ENCODE data around the gene RPS10. TPM values are rescaled to one million over a fixed set of nuclear protein-coding genes. Genes with fewer than 3 reads are reported as not detected.

Gene RPS10
- 1,988 to 2,281 TPM (median 2,050 TPM) in 5 replicates for total RNA-seq (2022; extraction: Qiagen RNA extraction; ENCODE audit: low read depth)

DNA sequence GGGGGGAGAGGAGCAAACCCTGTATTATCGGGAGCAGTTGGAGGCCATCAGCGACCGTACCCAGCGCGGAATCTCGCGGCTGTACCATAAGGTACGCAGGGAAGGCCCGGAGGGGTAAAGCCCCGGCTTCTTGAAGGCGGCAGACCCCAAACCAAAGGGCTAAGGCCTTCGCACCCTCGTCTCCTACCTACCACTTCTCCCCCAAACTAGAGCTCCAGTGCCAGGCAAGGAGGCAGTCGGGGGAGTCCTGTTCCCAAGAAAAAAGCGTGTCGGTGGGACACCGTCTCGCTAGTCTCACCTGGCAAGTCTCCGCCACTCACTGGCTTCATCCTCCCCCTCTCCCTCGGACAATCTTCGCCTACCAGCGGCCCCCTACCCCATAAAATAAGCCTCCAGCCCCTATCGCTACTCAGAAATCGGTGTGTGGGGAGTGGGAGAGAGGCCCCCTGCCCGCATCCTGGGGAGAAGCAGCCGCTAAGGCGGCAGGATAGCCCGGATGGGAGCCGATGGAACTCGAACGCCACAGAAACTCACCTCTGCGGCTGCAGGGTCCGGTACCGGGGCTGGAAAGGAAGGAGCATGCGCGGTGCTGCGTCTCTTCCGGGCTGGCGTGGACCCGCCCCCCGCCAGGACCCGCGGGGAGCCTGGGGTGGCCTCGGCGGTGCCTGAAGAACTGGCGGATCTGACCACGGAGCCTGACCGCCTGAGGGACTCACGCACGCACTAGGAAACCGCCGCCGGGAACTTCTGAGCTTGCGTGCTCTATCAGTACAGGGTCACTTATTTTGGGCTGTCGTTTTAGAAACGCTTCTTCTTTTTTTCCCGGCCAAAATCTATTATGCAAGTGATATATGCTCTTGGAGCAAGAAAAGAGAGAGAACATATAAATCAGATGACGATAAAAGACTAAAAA is at the start of gene RPS10:
Gene RPS10, minus strand, starts transcription at position 572 of the 913 bp plus-strand sequence. CDS start 848 bp downstream, outside the sequence.

GRCh38 chr6:34465531-34466241 is 39.8 kb upstream of the RPS10 start, which contains the start of gene PACSIN1:
PACSIN1 (plus strand) TSS chr6:34466076; CDS start chr6:34526306, 60,230 bp downstream.

DNA sequence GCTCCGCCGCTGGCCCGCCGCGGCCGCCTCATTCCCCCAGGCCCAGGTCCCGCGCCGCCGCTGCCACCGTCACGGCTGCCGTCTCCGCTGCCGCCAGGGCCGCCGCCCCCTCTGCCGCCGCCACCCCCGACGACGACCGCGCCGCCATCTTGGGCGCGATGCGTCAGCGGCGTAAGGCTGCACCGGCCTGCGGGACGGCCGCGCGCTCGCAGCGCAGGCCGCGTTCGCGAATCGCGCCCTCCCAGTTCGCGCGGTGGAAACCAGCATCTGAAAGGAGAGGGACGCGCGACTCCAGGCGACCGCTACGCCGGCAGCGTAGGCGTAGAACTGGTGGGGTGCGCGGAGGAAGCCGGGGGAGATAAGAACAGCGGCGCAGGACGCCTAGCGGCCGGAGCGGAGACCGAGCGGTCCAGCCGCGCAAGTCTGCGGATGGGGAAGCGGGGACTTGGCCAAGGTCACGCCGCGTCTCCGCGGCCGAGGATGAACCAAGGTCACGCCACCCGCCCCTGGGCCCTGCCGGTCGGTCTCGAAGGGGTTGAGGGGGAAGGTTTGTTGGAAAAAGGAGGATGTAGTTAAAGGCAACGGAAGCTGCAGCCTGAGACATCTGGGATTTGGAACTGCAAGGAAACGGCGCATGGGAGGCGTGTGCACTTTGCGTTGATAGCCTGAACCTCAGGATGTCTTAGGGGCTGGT is 33.2 kb downstream of the RPS10 start, which contains the start of gene NUDT3:
Gene NUDT3, minus strand, starts transcription at position 173 of the 694 bp plus-strand sequence. CDS start 307 bp downstream, outside the sequence.

Other genes with a start within 250 kb of the RPS10 start
- gene HMGA1, start 189.2 kb downstream of the RPS10 start, total RNA-seq (2022; extraction: Qiagen RNA extraction; ENCODE audit: low read depth): 535 to 704 TPM (median 665 TPM) in 5 replicates
- gene SMIM29, start 177.1 kb downstream of the RPS10 start, total RNA-seq (2022; extraction: Qiagen RNA extraction; ENCODE audit: low read depth): 18.1 to 30.9 TPM (median 28.9 TPM) in 5 replicates
- gene NUDT3, start 33.4 kb downstream of the RPS10 start, total RNA-seq (2022; extraction: Qiagen RNA extraction; ENCODE audit: low read depth): 5.8 to 8.6 TPM (median 6.4 TPM) in 5 replicates
- 0.03 to 0.09 TPM (median 0.07 TPM) in 4 of 5 replicates, not detected in the other for gene PACSIN1, start 40.0 kb upstream of the RPS10 start, total RNA-seq (2022; extraction: Qiagen RNA extraction; ENCODE audit: low read depth)
- gene SPDEF, start 130.3 kb upstream of the RPS10 start, total RNA-seq (2022; extraction: Qiagen RNA extraction; ENCODE audit: low read depth): 1.4 to 2.7 TPM (median 2.2 TPM) in 5 replicates